Chondrocyte (in vitro differentiated cells): ENCODE measurements around the gene GPN2. TPM values are rescaled to one million over a fixed set of nuclear protein-coding genes. Genes with fewer than 3 reads are reported as not detected.

Experiments
- DNase-seq: peaks from one replicate; pipeline ENCODE4 v3.0.0; 2021; ENCODE audit warnings: mixed read lengths, low spot score
- H3K27ac Mint-ChIP-seq: one replicate; pipeline ENCODE4 v1.8.0; 2021; ENCODE audit warnings: mild to moderate bottlenecking, moderate library complexity, mixed read lengths; ENCODE audit not compliant: unreplicated experiment
- H3K27me3 Mint-ChIP-seq: 2 replicates; pipeline ENCODE4 v1.8.0; 2021; ENCODE audit warnings: low read depth, mixed read lengths
- H3K36me3 Mint-ChIP-seq: 2 replicates; pipeline ENCODE4 v1.8.0; 2021; ENCODE audit warnings: low read depth, mixed read lengths
- H3K4me1 Mint-ChIP-seq: 2 replicates; pipeline ENCODE4 v1.8.0; 2021; ENCODE audit warnings: low read depth, mild to moderate bottlenecking, mixed read lengths
- H3K4me3 Mint-ChIP-seq: one replicate; pipeline ENCODE4 v1.8.0; 2021; ENCODE audit warnings: mild to moderate bottlenecking, moderate library complexity, mixed read lengths; ENCODE audit not compliant: unreplicated experiment
- H3K9me3 Mint-ChIP-seq: 2 replicates; pipeline ENCODE4 v1.8.0; 2021; ENCODE audit warnings: low read depth, mixed read lengths
- total RNA-seq: library from RNA; stranded (reverse); gene quantifications from 3 replicates; pipeline ENCODE4 v1.2.1, GENCODE V29; 2021
- TF ChIP-seq, protein P1 (sequence below): fragments of 200-600 bp; sonication (generic); IDR thresholded peaks from 2 replicates; pipeline ENCODE4 v1.5.0; 2021; ENCODE audit warnings: antibody characterized with exemption, mild to moderate bottlenecking, moderate library complexity

GPN2 gene
- total RNA-seq, 1 donor from 2014 or later = 19.8 TPM

DNA sequence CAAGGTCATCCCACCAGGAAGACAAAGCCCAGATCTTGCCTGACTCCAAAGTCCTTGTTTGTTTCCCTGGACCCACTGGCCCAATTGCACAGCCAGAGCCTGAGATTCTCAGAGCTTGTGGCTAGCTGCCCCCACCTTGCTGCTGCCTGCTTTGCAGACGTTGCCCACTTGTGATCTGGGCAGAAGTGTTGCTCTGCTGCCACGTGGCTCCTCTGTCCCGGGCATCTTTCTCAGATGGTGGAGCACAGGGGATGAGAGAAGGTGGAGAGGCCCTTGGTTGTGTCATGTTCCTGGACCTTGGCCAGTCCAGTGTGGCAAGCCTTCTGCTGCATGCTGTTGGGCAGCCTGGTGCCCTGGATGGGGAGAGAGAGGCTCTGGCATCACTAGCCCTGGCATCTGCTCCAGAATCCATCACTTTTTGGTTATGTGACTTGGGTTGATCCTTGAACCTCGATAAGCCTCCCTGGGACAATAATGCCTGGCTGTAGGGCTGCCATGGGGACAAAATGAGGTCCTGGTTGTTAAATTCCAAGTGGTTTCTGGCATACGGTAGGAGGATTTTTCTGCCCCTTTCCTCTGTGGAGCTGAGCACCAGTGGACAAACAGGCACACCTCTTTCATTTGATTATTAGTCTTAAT is 25.2 kb upstream of the GPN2 start:
- Mint-ChIP-seq H3K27ac (no peak overlapping the region), H3K4me1 (peaks cover 1% of the 10 kb centered on the region)

DNA sequence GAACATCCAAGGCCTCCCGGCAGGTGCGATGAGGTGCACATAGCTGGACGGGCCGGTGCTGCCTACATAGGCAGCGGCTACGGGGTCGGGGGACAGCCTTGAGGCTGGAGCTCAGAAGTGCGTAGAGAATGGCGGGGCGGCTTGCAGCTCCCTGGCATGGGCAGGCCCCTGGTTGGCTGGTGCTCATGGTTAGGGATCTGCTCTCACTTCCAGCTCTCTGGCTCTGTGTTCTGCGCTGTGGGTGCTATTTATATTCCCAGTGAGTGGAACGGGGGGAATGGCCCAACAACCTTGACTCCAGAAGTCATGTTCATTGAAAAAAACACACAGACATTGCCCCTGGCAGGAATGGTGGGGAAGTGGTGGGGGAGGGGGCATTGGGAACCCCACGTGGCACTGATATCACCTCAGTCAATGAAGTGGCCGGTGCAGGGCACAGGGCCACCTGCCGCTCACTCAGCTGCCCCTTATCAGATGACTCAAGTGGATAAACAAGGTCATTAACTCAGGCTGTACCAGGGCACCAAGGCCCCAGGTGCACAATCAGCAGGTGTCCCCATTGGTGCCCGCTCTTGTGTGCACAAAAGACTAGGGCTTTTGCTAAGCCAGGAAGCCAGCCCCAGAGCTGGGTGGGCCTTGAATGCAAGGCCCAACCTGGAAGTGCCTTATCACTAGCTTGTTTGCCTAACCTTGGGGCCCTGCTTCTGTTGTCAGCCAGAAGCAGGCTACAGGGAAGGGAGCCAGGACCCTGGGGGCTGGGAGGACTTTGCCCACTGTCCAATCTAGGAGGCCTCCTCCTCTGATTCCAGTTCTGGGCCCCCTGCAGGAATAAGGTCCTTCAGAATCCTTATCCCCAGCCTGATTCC is 23.9 kb upstream of the GPN2 start, which contains the start of gene NR0B2:
NR0B2 (minus strand) TSS at position 222 of the 866 bp plus-strand sequence; CDS start at position 187, 35 bp downstream.
- no peak within 1 kb of the TSS for H3K27ac Mint-ChIP-seq
- H3K27me3 Mint-ChIP-seq = peaks cover 3% of the 10 kb centered on the region
- DNase-seq = no peak
- no peaks in the 10 kb centered on the region for H3K36me3 Mint-ChIP-seq
- H3K4me1 Mint-ChIP-seq = no peaks in the 10 kb centered on the region
- H3K4me3 Mint-ChIP-seq = no peak within 1 kb of the TSS
- H3K9me3 Mint-ChIP-seq = no peaks in the 10 kb centered on the region
- TF ChIP-seq, protein P1, sequence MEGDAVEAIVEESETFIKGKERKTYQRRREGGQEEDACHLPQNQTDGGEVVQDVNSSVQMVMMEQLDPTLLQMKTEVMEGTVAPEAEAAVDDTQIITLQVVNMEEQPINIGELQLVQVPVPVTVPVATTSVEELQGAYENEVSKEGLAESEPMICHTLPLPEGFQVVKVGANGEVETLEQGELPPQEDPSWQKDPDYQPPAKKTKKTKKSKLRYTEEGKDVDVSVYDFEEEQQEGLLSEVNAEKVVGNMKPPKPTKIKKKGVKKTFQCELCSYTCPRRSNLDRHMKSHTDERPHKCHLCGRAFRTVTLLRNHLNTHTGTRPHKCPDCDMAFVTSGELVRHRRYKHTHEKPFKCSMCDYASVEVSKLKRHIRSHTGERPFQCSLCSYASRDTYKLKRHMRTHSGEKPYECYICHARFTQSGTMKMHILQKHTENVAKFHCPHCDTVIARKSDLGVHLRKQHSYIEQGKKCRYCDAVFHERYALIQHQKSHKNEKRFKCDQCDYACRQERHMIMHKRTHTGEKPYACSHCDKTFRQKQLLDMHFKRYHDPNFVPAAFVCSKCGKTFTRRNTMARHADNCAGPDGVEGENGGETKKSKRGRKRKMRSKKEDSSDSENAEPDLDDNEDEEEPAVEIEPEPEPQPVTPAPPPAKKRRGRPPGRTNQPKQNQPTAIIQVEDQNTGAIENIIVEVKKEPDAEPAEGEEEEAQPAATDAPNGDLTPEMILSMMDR = no peak

More for the DNA sequence above, 25.2 kb upstream of the GPN2 start:
- Mint-ChIP-seq H3K4me3 (no peak overlapping the region), H3K36me3 (no peaks in the 10 kb centered on the region), H3K27me3 (peaks cover 3% of the 10 kb centered on the region), H3K9me3 (no peaks in the 10 kb centered on the region)
- TF ChIP-seq, protein P1 = no peak
- DNase-seq = no peak

DNA sequence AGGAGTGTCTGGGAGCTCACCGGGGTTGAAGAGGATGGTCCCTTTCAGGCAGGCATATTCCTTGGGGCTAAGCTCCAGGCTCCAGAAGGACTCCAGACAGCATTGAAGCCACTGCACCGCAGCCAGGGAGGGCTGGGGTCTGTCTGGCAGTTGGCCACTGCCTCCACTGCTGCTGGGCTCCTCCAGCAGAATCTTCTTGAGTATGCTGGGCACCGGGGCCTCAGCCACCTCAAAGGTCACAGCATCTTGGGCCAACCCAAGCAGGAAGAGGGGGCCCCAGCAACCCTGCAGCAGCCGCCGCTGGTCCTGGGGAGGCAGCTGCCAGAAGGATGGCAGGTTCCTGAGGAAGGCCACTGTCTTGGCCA is 23.3 kb upstream of the GPN2 start:
- Mint-ChIP-seq H3K9me3 (no peaks in the 10 kb centered on the region), H3K27me3 (peaks cover 3% of the 10 kb centered on the region), H3K36me3 (no peaks in the 10 kb centered on the region), H3K4me3 (no peak overlapping the region), H3K4me1 (no peaks in the 10 kb centered on the region), H3K27ac (no peak overlapping the region)
- DNase-seq = no peak
- TF ChIP-seq, protein P1 = no peak

DNA sequence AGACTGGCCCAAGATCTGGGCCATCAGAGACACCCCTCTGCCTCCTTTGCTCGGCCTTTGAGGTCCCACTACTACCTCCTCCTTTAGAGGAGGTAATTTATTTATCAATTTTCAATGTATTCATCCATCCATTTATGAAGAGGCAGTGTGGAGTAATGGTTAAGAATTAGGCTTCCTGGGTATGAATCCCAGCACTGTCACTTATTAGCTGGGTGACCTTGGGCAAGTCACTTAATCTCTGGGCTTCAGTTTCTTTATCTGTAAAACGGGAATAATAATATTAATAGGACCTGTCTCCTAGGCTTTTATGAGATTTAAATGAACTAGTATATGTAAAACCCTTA is 22.0 kb upstream of the GPN2 start:
- Mint-ChIP-seq H3K9me3 (no peaks in the 10 kb centered on the region), H3K36me3 (no peaks in the 10 kb centered on the region), H3K27me3 (peaks cover 3% of the 10 kb centered on the region), H3K27ac (no peak overlapping the region), H3K4me3 (no peak overlapping the region), H3K4me1 (no peaks in the 10 kb centered on the region)
- DNase-seq = no peak
- TF ChIP-seq, protein P1 = no peak

DNA sequence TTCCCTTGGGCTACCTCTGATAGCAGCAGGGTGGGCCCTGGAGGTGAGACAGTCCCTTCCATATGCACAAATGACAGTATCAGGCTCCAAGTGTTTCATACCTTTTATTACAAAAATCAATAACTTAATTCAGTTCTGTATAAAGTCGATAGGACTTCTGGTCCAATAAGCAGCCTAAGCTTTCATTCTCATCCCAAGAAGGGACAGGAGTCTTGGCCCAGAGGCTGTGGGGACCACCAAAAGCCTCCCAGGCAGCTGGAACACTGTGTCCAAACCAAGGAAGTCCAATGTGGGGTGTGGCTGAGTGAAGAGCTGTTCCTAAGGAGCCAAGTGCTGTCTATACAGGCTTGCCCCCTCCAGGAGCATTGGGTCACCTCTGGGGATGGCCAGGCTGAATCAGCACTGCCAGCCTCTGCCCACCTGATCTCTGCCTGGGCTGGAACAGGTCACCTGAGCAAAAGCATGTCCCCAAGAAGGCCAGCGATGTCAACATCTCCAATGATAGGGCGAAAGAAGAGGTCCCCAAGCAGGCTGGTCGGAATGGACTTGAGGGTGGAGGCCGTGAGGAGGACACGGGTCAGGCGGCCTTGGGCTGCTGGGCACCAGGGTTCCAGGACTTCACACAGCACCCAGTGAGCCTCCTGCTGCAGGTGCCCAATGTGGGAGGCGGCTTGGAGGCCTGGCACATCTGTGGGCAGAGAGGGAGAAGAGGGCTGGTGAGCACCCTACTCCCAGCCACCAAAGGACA is 21.5 kb upstream of the GPN2 start:
- Mint-ChIP-seq H3K9me3 (no peaks in the 10 kb centered on the region), H3K27ac (no peak overlapping the region), H3K36me3 (no peaks in the 10 kb centered on the region), H3K4me3 (no peak overlapping the region), H3K4me1 (no peaks in the 10 kb centered on the region), H3K27me3 (peaks cover 3% of the 10 kb centered on the region)
- no peak for DNase-seq
- TF ChIP-seq, protein P1 = no peak
